ENCODE results near the gene SMPD2. TPM values are rescaled to one million over a fixed set of nuclear protein-coding genes. Genes with fewer than 3 reads are reported as not detected.

The SMPD2 gene
- total RNA-seq, 1 experiment from 2014 or later, result 14.7 TPM

- ChIA-PET CTCF (no interaction called here), POLR2A (no interaction called here), RAD21 (ENCODE audit: low non-redundant PET in 1 of 2, low total read pairs in 2 of 2, uncharacterized antibody in 2 of 2, unreplicated experiment in 2 of 2) (no interaction called here)
- Histone ChIP-seq H3K4me2 (ENCODE audit: low read length) (no peak overlapping the region), H4K20me1 (ENCODE audit: insufficient read depth) (no peaks in the 10 kb centered on the region), H2AFZ (ENCODE audit: low read depth, low read length, poor library complexity, severe bottlenecking) (no peak overlapping the region), H3K9me2 (ENCODE audit: insufficient read depth) (no peaks in the 10 kb centered on the region), H3K4me1 (ENCODE audit: control insufficient read depth in 1 of 2, insufficient read depth in 2 of 2, low read length in 2 of 2) (peaks cover 4 to 15% of the 10 kb centered on the region in 2 experiments; a peak in 3 of 4 replicates), H3K9ac (ENCODE audit: low read length) (no peak overlapping the region), H3K4me3 (replicated peaks in 1 of 2; ENCODE audit: low read depth in 1 of 2, low read length in 2 of 2) (no peak overlapping the region), H3K36me3 (ENCODE audit: control insufficient read depth in 1 of 2, insufficient read depth in 2 of 2, low read length in 2 of 2) (peaks cover 10 to 15% of the 10 kb centered on the region in 2 experiments; a peak in 3 of 4 replicates), H3K79me2 (ENCODE audit: insufficient read depth, low read length) (peaks cover 24% of the 10 kb centered on the region), H3K27me3 (ENCODE audit: insufficient read depth, low read length) (no peaks in the 10 kb centered on the region), H3K9me3 (ENCODE audit: control insufficient read depth in 1 of 2, insufficient read depth in 1 of 2, low read depth in 1 of 2, low read length in 2 of 2) (no peaks in the 10 kb centered on the region), H3K27ac (ENCODE audit: low read depth, low read length) (no peak overlapping the region)
- no peak for TF ChIP-seq REST (IDR thresholded peaks at IDR 0.05; ENCODE audit: low read depth)
- TF ChIP-seq MAX (IDR thresholded peaks at IDR 0.05), result no peak
- no peak for TF ChIP-seq YY1 (IDR thresholded peaks at IDR 0.05; ENCODE audit: extremely low read depth, insufficient replicate concordance, low read depth, low read length)
- no peak for TF ChIP-seq SP1 (IDR thresholded peaks at IDR 0.05; ENCODE audit: low read depth)
- no peak for TF ChIP-seq CEBPB (IDR thresholded peaks at IDR 0.05; ENCODE audit: low read depth)
- no peak for TF ChIP-seq CBX3 (IDR thresholded peaks at IDR 0.05; ENCODE audit: low read depth)
- no peak for TF ChIP-seq ELF1 (IDR thresholded peaks at IDR 0.05; ENCODE audit: borderline replicate concordance, low read depth)
- no peak for TF ChIP-seq RAD21 (IDR thresholded peaks at IDR 0.05; ENCODE audit: low read depth)
- no peak for TF ChIP-seq SRF (IDR thresholded peaks at IDR 0.05; ENCODE audit: low read depth)
- no peak for TF ChIP-seq JUND (IDR thresholded peaks at IDR 0.05)
- intact Hi-C loops (cut with micrococcal nuclease), result no loop called here
- BruUV-seq (replicated peaks), result no TSS peak
- ATAC-seq (no peak), DNase-seq (ENCODE audit: low read depth, low spot score) (no peak)
Observed at GRCh38 chr6:109485266-109485935, 44.9 kb downstream of the SMPD2 start.

All from HCT116 (cell line).